ENCODE results near the gene SEMA3B.
"Not testable (repeated sequence)": the region's sequence is repeated elsewhere in the genome, so short reads cannot be mapped to it uniquely, and the experiment has no call there.

Gene SEMA3B

GRCh38 chr3:50260027-50260941, 8.7 kb upstream of the SEMA3B start:
- DNase-seq: peak; percentile 40

GRCh38 chr3:50260942-50261441, 8.0 kb upstream of the SEMA3B start:
- no peak for DNase-seq

- no peak for DNase-seq
Observed at GRCh38 chr3:50261505-50261904, 7.4 kb upstream of the SEMA3B start.

- not testable (repeated sequence) for DNase-seq
Observed at GRCh38 chr3:50262200-50262599, 6.7 kb upstream of the SEMA3B start.

- no peak for DNase-seq
Observed at GRCh38 chr3:50262778-50263177, 6.2 kb upstream of the SEMA3B start.

GRCh38 chr3:50263478-50264382, 5.2 kb upstream of the SEMA3B start:
- DNase-seq: no peak

- no peak for DNase-seq
Observed at GRCh38 chr3:50264383-50264963, 4.5 kb upstream of the SEMA3B start.

- no peak for DNase-seq
Observed at GRCh38 chr3:50264964-50265485, 3.9 kb upstream of the SEMA3B start.

GRCh38 chr3:50265571-50265970, 3.4 kb upstream of the SEMA3B start:
- DNase-seq: no peak

- DNase-seq: no peak
Observed at GRCh38 chr3:50266017-50266416, 2.9 kb upstream of the SEMA3B start.

GRCh38 chr3:50266836-50267235, 2.1 kb upstream of the SEMA3B start:
- DNase-seq: no peak

- no peak for DNase-seq
Observed at GRCh38 chr3:50267280-50267913, 1.6 kb upstream of the SEMA3B start.

- DNase-seq: no peak
Observed at GRCh38 chr3:50268276-50268675, 671 bp upstream of the SEMA3B start.

GRCh38 chr3:50269460-50269859, 513 bp downstream of the SEMA3B start:
- DNase-seq: no peak

- DNase-seq: no peak
Observed at GRCh38 chr3:50269977-50270413, 1.0 kb downstream of the SEMA3B start.

- DNase-seq: no peak
Observed at GRCh38 chr3:50270422-50271224, 1.7 kb downstream of the SEMA3B start.

- no peak for DNase-seq
Observed at GRCh38 chr3:50271314-50271936, 2.5 kb downstream of the SEMA3B start.

- not testable (repeated sequence) for DNase-seq
Observed at GRCh38 chr3:50272538-50272910, 3.6 kb downstream of the SEMA3B start.

GRCh38 chr3:50272911-50273688, 4.2 kb downstream of the SEMA3B start:
- peak; percentile 66 for DNase-seq

GRCh38 chr3:50273689-50274065, 4.7 kb downstream of the SEMA3B start:
- no peak for DNase-seq

All from NCI-H2107 (cell line).